Measurements from ENCODE around the gene ANKRD9. TPM values are rescaled to one million over a fixed set of nuclear protein-coding genes. Genes with fewer than 3 reads are reported as not detected.

Gene ANKRD9
- total RNA-seq, 1 donor, result 16.2 TPM

DNA sequence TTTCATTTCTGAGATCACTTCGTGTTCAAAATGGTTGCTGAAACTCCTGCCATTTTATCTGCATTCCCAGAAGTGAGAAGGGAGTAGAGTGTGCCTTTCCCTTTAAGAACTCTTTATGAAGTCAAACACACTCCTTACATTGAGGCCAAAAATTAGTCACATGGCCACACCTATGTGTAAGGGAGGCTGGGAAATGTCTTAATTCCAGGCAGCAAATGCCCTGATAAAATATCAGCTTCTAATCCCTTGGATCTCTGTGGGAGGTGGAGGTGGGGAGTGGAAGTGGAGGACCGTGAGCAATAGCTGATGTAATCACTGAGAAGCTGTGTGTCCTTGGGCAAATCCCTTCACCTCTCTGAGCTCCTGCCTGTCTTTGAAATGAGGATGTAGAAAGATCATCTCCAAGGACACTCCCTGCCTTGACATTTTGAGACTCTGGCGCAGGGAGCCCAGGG, 22.7 kb upstream of the ANKRD9 start:
- TF ChIP-seq, protein P1, sequence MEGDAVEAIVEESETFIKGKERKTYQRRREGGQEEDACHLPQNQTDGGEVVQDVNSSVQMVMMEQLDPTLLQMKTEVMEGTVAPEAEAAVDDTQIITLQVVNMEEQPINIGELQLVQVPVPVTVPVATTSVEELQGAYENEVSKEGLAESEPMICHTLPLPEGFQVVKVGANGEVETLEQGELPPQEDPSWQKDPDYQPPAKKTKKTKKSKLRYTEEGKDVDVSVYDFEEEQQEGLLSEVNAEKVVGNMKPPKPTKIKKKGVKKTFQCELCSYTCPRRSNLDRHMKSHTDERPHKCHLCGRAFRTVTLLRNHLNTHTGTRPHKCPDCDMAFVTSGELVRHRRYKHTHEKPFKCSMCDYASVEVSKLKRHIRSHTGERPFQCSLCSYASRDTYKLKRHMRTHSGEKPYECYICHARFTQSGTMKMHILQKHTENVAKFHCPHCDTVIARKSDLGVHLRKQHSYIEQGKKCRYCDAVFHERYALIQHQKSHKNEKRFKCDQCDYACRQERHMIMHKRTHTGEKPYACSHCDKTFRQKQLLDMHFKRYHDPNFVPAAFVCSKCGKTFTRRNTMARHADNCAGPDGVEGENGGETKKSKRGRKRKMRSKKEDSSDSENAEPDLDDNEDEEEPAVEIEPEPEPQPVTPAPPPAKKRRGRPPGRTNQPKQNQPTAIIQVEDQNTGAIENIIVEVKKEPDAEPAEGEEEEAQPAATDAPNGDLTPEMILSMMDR (IDR thresholded peaks at IDR 0.05; ENCODE audit: insufficient read depth, low read length), result no peak
- H3K4me3 ChIP-seq (ENCODE audit: low read depth, low read length), result no peak overlapping the region
- peak; percentile 64 for DNase-seq (ENCODE audit: low read depth)

DNA sequence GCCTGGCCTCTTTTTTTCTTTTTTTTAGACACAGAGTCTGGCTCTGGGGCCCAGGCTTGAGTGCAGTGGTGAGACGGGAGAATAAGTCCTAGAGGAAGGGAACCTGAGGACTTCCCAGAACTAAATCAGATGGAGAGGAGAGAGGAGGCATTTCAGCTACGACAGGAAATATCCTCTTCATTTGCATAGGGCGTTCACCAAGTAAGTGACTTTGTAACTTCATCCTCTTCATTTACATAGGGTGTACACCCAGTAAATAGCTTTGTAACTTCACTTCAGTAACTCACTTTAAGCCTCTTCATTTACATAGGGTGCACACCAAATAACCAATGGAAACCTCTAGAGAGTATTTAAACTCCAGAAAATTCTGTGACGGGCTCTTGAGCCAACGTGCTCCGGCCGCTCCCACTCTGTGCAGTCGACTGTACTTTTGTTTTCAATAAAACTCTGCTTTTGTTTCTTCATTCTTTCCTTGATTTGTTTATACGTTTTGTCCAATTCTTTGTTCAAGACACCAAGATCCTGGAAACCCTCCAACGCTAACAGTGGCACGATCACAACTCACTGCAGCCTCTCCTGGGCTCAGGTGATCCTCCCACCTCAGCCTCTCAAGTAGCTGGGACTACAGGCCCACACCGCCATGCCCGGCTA, 21.4 kb upstream of the ANKRD9 start:
- TF ChIP-seq, protein P1 (IDR thresholded peaks at IDR 0.05; ENCODE audit: insufficient read depth, low read length), result no peak
- no peak for DNase-seq (ENCODE audit: low read depth)
- no peak overlapping the region for H3K4me3 ChIP-seq (ENCODE audit: low read depth, low read length)

DNA sequence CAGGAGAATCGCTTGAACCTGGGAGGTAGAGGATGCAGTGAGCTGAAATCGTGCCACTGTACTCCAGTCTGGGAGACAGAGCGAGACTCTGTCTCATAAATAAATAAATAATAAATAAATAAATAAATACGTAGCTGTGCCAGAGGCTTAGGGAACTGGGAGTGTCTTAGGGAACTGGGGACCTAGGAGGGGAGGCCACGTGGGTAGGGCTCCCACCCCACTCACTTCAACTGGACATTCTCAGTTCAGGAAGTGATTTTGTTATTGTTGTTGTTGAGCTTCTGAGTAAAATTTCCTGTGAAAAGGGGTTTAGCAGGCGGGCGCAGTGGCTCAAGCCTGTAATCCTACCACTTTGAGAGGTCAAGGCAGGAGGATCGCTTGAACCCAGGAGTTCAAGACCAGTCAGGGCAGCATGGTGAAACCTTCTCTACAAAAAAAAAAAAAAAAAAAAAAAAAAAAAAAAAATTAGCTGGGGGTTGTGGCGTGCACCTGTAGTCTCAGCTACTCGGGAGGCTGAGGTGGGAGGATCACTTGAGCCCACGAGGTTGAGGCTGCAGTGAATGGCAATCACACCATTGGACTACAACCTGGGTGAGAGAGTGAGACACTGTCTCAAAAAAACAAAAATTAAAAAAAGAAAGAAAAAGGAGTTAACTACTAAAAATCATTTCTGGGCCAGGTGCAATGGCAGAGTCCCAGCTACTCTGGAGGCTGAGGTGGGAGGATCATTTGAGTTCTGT, 19.0 kb upstream of the ANKRD9 start:
- no peak for DNase-seq (ENCODE audit: low read depth)
- TF ChIP-seq, protein P1 (IDR thresholded peaks at IDR 0.05; ENCODE audit: insufficient read depth, low read length), result no peak
- no peak overlapping the region for H3K4me3 ChIP-seq (ENCODE audit: low read depth, low read length)

DNA sequence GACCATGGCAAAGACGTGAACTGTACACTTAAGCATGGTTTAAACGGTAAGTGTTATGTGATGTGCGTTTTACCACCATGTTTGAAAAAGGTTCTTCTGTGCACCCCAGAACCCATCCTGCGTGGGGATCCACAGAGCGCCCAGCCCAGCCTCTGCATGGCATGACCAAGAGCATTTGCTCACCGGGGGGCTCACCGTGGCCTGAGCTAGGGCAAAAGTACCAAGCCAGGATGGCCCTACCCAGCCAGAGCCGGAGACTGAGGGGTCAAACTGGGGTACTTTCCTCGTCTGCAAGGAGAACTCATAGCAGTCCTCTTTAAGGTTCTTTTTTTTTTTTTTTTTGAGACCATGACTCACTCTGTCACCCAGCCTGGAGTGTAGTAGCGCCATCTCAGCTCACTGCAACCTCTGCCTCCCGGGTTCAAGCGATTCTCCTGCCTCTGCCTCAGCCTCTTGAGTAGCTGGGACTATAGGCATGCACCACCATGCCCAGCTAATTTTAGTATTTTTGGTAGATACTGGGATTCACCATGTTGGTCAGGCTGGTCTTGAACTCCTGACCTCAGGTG, 16.4 kb upstream of the ANKRD9 start:
- H3K4me3 ChIP-seq (ENCODE audit: low read depth, low read length), result no peak overlapping the region
- DNase-seq (ENCODE audit: low read depth), result no peak
- TF ChIP-seq, protein P1 (IDR thresholded peaks at IDR 0.05; ENCODE audit: insufficient read depth, low read length), result no peak

DNA sequence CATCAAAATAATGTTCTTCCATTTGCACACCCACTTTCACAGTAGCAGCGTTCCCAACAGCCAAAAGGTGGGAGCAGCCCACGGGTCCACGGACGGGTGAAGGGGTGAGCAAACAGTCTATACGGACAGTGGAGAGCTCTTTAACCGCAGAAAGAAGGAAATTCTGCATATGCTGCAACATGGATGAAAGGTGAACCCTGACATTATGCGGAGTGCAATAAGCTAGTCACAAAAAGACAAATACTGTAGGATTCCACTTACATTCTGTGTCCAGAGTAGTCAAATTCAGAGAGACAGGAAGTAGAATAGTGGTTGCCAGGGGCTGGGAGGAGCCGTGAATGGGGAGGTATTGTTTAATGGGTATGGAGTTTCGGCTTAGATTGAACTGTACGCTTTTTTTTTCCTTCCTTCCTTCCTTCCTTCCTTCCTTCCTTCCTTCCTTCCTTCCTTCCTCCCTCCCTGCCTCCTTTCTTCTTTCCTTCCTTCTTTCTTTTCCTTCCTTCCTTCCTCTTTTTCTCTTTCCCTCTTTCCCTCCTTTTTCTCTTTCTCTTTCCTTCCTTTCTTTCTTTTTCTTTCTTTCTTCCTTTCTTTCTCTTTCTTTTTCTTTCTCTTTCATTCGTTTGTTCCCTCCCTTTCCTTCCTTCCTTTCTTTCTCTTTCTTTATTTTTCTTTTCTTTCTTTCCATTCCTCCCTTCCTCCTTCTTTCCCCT, 15.8 kb upstream of the ANKRD9 start:
- TF ChIP-seq, protein P1 (IDR thresholded peaks at IDR 0.05; ENCODE audit: insufficient read depth, low read length), result no peak
- peak overlapping the region; percentile 84 for H3K4me3 ChIP-seq (ENCODE audit: low read depth, low read length)
- peak; percentile 72 for DNase-seq (ENCODE audit: low read depth)

- TF ChIP-seq, protein P1 (IDR thresholded peaks at IDR 0.05; ENCODE audit: insufficient read depth, low read length), result peak; percentile 94
- peak; percentile 98 for DNase-seq (ENCODE audit: low read depth)
- peak overlapping the region; percentile 84 for H3K4me3 ChIP-seq (ENCODE audit: low read depth, low read length)
These were observed 15.1 kb upstream of the ANKRD9 start for GRCh38 chr14:102524451-102525218.

All from fibroblast of the aortic adventitia (primary cell).